ENCODE data around the gene TPRA1. TPM values are rescaled to one million over a fixed set of nuclear protein-coding genes. Genes with fewer than 3 reads are reported as not detected.

Gene TPRA1
- total RNA-seq, 1 donor from 2014 or later, result 21.2 TPM

GRCh38 chr3:127624063-127624462 is 33.5 kb upstream of the TPRA1 start:
- Mint-ChIP-seq H3K9me3 (ENCODE audit: unreplicated experiment) (peaks cover 9% of the 10 kb centered on the region), H3K4me1 (ENCODE audit: low read depth, unreplicated experiment) (no peaks in the 10 kb centered on the region), H3K36me3 (ENCODE audit: unreplicated experiment) (no peaks in the 10 kb centered on the region), H3K27me3 (ENCODE audit: unreplicated experiment) (peaks cover 8% of the 10 kb centered on the region), H3K27ac (ENCODE audit: unreplicated experiment) (no peak overlapping the region), H3K4me3 (ENCODE audit: unreplicated experiment) (no peak overlapping the region)
- TF ChIP-seq CTCF (IDR thresholded peaks at IDR 0.05; ENCODE audit: partially characterized antibody, unreplicated experiment), result no peak
- DNase-seq, result no peak

GRCh38 chr3:127622772-127623576 is 32.4 kb upstream of the TPRA1 start:
- H3K27me3 Mint-ChIP-seq (ENCODE audit: unreplicated experiment), result peaks cover 2% of the 10 kb centered on the region
- no peak overlapping the region for H3K4me3 Mint-ChIP-seq (ENCODE audit: unreplicated experiment)
- TF ChIP-seq CTCF (IDR thresholded peaks at IDR 0.05; ENCODE audit: partially characterized antibody, unreplicated experiment), result no peak
- no peaks in the 10 kb centered on the region for H3K36me3 Mint-ChIP-seq (ENCODE audit: unreplicated experiment)
- DNase-seq, result no peak
- H3K9me3 Mint-ChIP-seq (ENCODE audit: unreplicated experiment), result peaks cover 3% of the 10 kb centered on the region
- no peaks in the 10 kb centered on the region for H3K4me1 Mint-ChIP-seq (ENCODE audit: low read depth, unreplicated experiment)
- H3K27ac Mint-ChIP-seq (ENCODE audit: unreplicated experiment), result no peak overlapping the region

DNA sequence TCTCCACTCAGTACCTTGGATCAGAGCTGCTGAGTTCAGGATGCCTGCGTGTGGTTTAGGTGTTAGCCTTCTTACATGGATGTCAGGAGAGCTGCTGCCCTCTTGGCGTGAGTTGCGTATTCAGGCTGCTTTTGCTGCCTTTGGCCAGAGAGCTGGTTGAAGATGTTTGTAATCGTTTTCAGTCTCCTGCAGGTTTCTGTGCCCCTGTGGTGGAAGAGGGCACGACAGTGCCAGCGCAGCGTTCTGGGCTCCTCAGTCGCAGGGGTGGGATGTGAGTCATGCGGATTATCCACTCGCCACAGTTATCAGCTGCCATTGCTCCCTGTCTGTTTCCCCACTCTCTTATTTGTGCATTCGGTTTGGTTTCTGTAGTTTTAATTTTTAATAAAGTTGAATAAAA is 31.5 kb upstream of the TPRA1 start:
- TF ChIP-seq CTCF (IDR thresholded peaks at IDR 0.05; ENCODE audit: partially characterized antibody, unreplicated experiment), result no peak
- DNase-seq, result no peak
- no peaks in the 10 kb centered on the region for H3K27me3 Mint-ChIP-seq (ENCODE audit: unreplicated experiment)
- no peak overlapping the region for H3K27ac Mint-ChIP-seq (ENCODE audit: unreplicated experiment)
- peaks cover 2% of the 10 kb centered on the region for H3K9me3 Mint-ChIP-seq (ENCODE audit: unreplicated experiment)
- no peaks in the 10 kb centered on the region for H3K4me1 Mint-ChIP-seq (ENCODE audit: low read depth, unreplicated experiment)
- H3K36me3 Mint-ChIP-seq (ENCODE audit: unreplicated experiment), result no peaks in the 10 kb centered on the region
- H3K4me3 Mint-ChIP-seq (ENCODE audit: unreplicated experiment), result no peak overlapping the region

DNA sequence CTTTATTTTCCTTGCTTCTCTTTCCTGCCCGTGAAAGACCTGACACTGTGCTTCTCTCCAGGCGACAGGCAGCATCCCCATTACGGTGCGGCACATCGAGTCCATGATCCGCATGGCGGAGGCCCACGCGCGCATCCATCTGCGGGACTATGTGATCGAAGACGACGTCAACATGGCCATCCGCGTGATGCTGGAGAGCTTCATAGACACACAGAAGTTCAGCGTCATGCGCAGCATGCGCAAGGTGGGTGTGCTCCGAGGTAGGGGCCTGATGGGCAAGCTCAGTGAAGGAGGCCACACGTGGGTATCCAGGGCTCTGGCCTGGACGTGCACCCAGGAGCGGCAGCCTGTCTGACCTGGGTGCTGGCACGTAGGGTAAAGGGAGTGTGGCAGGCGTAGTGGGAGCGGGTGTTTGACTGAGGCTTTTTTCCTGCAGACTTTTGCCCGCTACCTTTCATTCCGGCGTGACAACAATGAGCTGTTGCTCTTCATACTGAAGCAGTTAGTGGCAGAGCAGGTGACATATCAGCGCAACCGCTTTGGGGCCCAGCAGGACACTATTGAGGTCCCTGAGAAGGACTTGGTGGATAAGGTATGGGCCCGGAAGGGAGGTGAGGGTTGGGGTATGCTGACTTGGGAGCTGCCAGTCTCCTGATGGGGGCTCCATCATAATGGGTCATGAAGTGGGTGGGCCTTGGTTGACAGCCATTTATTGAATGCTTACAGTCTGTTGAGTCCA is 30.3 kb upstream of the TPRA1 start:
- peaks cover 2% of the 10 kb centered on the region for H3K9me3 Mint-ChIP-seq (ENCODE audit: unreplicated experiment)
- no peak for DNase-seq
- TF ChIP-seq CTCF (IDR thresholded peaks at IDR 0.05; ENCODE audit: partially characterized antibody, unreplicated experiment), result no peak
- H3K27me3 Mint-ChIP-seq (ENCODE audit: unreplicated experiment), result no peaks in the 10 kb centered on the region
- no peaks in the 10 kb centered on the region for H3K4me1 Mint-ChIP-seq (ENCODE audit: low read depth, unreplicated experiment)
- H3K27ac Mint-ChIP-seq (ENCODE audit: unreplicated experiment), result no peak overlapping the region
- H3K36me3 Mint-ChIP-seq (ENCODE audit: unreplicated experiment), result no peaks in the 10 kb centered on the region
- H3K4me3 Mint-ChIP-seq (ENCODE audit: unreplicated experiment), result no peak overlapping the region

- Mint-ChIP-seq H3K9me3 (ENCODE audit: unreplicated experiment) (peaks cover 4% of the 10 kb centered on the region), H3K27me3 (ENCODE audit: unreplicated experiment) (no peaks in the 10 kb centered on the region), H3K27ac (ENCODE audit: unreplicated experiment) (no peak overlapping the region), H3K4me1 (ENCODE audit: low read depth, unreplicated experiment) (no peaks in the 10 kb centered on the region), H3K36me3 (ENCODE audit: unreplicated experiment) (no peaks in the 10 kb centered on the region), H3K4me3 (ENCODE audit: unreplicated experiment) (no peak overlapping the region)
- TF ChIP-seq CTCF (IDR thresholded peaks at IDR 0.05; ENCODE audit: partially characterized antibody, unreplicated experiment), result no peak
- DNase-seq, result no peak
Observed at GRCh38 chr3:127618891-127619290, 28.4 kb upstream of the TPRA1 start.

Data from glutamatergic neuron (in vitro differentiated cells).